Measurements from ENCODE around the gene SPACA6. TPM values are rescaled to one million over a fixed set of nuclear protein-coding genes. Genes with fewer than 3 reads are reported as not detected.

SPACA6 gene
- total RNA-seq, 1 experiment from 2014 or later, result 29.5 TPM

- H2AFZ ChIP-seq, result no peak overlapping the region
- no peak overlapping the region for H3K27ac ChIP-seq
- no peaks in the 10 kb centered on the region for H3K79me2 ChIP-seq (ENCODE audit: low read depth)
- no peaks in the 10 kb centered on the region for H3F3A ChIP-seq (ENCODE audit: insufficient read depth, low read depth)
- ChIA-PET CTCF (no interaction called here), POLR2A (ENCODE audit: unreplicated experiment) (no interaction called here)
- no peaks in the 10 kb centered on the region for H3K9me3 ChIP-seq (ENCODE audit: insufficient read depth, low read depth)
- peaks cover 2% of the 10 kb centered on the region; the same call in 1 of the 2 replicates for H4K20me1 ChIP-seq (ENCODE audit: insufficient read depth)
- no peak overlapping the region for H3K4me2 ChIP-seq
- H3K9me2 ChIP-seq (ENCODE audit: insufficient read depth), result no peaks in the 10 kb centered on the region
- no peak for DNase-seq
- intact Hi-C loops (cut with micrococcal nuclease; ENCODE audit: unreplicated experiment), result no loop called here
- TF ChIP-seq EZH2 (IDR thresholded peaks at IDR 0.05; ENCODE audit: low read depth), result no peak
- TF ChIP-seq CTCF (conservative IDR thresholded peaks at IDR 0.05), result no peak
- no peaks in the 10 kb centered on the region for H3K4me1 ChIP-seq (replicated peaks; ENCODE audit: insufficient read depth)
- BruUV-seq (replicated peaks), result no TSS peak
- H3K36me3 ChIP-seq (ENCODE audit: low read depth), result no peaks in the 10 kb centered on the region
- no peak overlapping the region for H3K4me3 ChIP-seq
- H3K27me3 ChIP-seq (ENCODE audit: insufficient read depth, low read depth), result peaks cover 83% of the 10 kb centered on the region
Observed at GRCh38 chr19:51719251-51719988, 26.3 kb downstream of the SPACA6 start.

GRCh38 chr19:51721905-51722304, 28.8 kb downstream of the SPACA6 start:
- Histone ChIP-seq H3K4me3 (no peak overlapping the region), H4K20me1 (ENCODE audit: insufficient read depth) (peaks cover 2% of the 10 kb centered on the region; the same call in 1 of the 2 replicates), H3K27ac (no peak overlapping the region), H3K9me2 (ENCODE audit: insufficient read depth) (no peaks in the 10 kb centered on the region), H3K4me2 (no peak overlapping the region), H3K4me1 (replicated peaks; ENCODE audit: insufficient read depth) (no peaks in the 10 kb centered on the region), H3F3A (ENCODE audit: insufficient read depth, low read depth) (no peaks in the 10 kb centered on the region), H3K79me2 (ENCODE audit: low read depth) (no peaks in the 10 kb centered on the region), H3K27me3 (ENCODE audit: insufficient read depth, low read depth) (peaks cover 80% of the 10 kb centered on the region), H2AFZ (no peak overlapping the region), H3K9me3 (ENCODE audit: insufficient read depth, low read depth) (no peaks in the 10 kb centered on the region), H3K36me3 (ENCODE audit: low read depth) (no peaks in the 10 kb centered on the region)
- no peak for DNase-seq
- TF ChIP-seq CTCF (conservative IDR thresholded peaks at IDR 0.05), result no peak
- TF ChIP-seq EZH2 (IDR thresholded peaks at IDR 0.05; ENCODE audit: low read depth), result no peak
- CTCF ChIA-PET, result no interaction called here
- POLR2A ChIA-PET (ENCODE audit: unreplicated experiment), result no interaction called here
- intact Hi-C loops (cut with micrococcal nuclease; ENCODE audit: unreplicated experiment), result no loop called here
- BruUV-seq (replicated peaks), result no TSS peak

GRCh38 chr19:51722492-51722891, 29.4 kb downstream of the SPACA6 start:
- Histone ChIP-seq H3K9me3 (ENCODE audit: insufficient read depth, low read depth) (no peaks in the 10 kb centered on the region), H3K27ac (no peak overlapping the region), H3K27me3 (ENCODE audit: insufficient read depth, low read depth) (peaks cover 80% of the 10 kb centered on the region), H3K4me3 (no peak overlapping the region), H3K4me1 (replicated peaks; ENCODE audit: insufficient read depth) (no peaks in the 10 kb centered on the region), H2AFZ (no peak overlapping the region), H3F3A (ENCODE audit: insufficient read depth, low read depth) (no peaks in the 10 kb centered on the region), H3K36me3 (ENCODE audit: low read depth) (no peaks in the 10 kb centered on the region), H4K20me1 (ENCODE audit: insufficient read depth) (peaks cover 2% of the 10 kb centered on the region; the same call in 1 of the 2 replicates), H3K9me2 (ENCODE audit: insufficient read depth) (no peaks in the 10 kb centered on the region), H3K79me2 (ENCODE audit: low read depth) (no peaks in the 10 kb centered on the region), H3K4me2 (no peak overlapping the region)
- ChIA-PET CTCF (no interaction called here), POLR2A (ENCODE audit: unreplicated experiment) (no interaction called here)
- no peak for TF ChIP-seq EZH2 (IDR thresholded peaks at IDR 0.05; ENCODE audit: low read depth)
- TF ChIP-seq CTCF (conservative IDR thresholded peaks at IDR 0.05), result no peak
- no peak for DNase-seq
- no TSS peak for BruUV-seq (replicated peaks)
- intact Hi-C loops (cut with micrococcal nuclease; ENCODE audit: unreplicated experiment), result no loop called here

Measured in PC-9 (cell line).